HepG2 (cell line): ENCODE data around the gene SYCE3. TPM values are rescaled to one million over a fixed set of nuclear protein-coding genes. Genes with fewer than 3 reads are reported as not detected.
A peak's percentile ranks its signal among the peaks of the same experiment; 100 is the strongest.

Source experiments
- FOXP1 ChIP-seq, 2 experiments: fragments of 450-650 bp in 1 of 2; IDR thresholded peaks; 2 replicates each; pipeline ENCODE4 v1.6.1; 2017 to 2018; ENCODE audit warnings: antibody characterized with exemption in 1 of 2
- HIVEP1 ChIP-seq: sonication (generic); formaldehyde crosslinking; IDR thresholded peaks from 2 replicates; pipeline ENCODE4 v1.4.0; 2020; ENCODE audit warnings: mild to moderate bottlenecking, missing genetic modification reagents
- HMGXB3 ChIP-seq: sonication (generic); formaldehyde crosslinking; IDR thresholded peaks from 2 replicates; pipeline ENCODE4 v1.4.0; 2020; ENCODE audit warnings: missing genetic modification reagents, borderline replicate concordance
- JDP2 ChIP-seq: sonication (generic); formaldehyde crosslinking; IDR thresholded peaks from 2 replicates; pipeline ENCODE4 v1.8.1; 2022; ENCODE audit warnings: missing genetic modification reagents, borderline replicate concordance
- NFAT5 ChIP-seq: sonication (generic); formaldehyde crosslinking; IDR thresholded peaks from 2 replicates; pipeline ENCODE4 v1.4.0; 2020; ENCODE audit warnings: missing genetic modification reagents
- SUZ12 ChIP-seq: fragments of 150-350 bp; IDR thresholded peaks from 2 replicates; pipeline ENCODE4 v1.6.1; 2014; ENCODE audit warnings: low read depth, low read length
- ZBTB37 ChIP-seq: sonication (generic); formaldehyde crosslinking; IDR thresholded peaks from 2 replicates; pipeline ENCODE4 v1.4.0; 2020; ENCODE audit warnings: mild to moderate bottlenecking, missing genetic modification reagents
- ZNF101 ChIP-seq: sonication (generic); formaldehyde crosslinking; IDR thresholded peaks from 2 replicates; pipeline ENCODE4 v1.4.0; 2020; ENCODE audit warnings: mild to moderate bottlenecking, low read depth, missing genetic modification reagents, borderline replicate concordance
- ZNF20 ChIP-seq: sonication (generic); formaldehyde crosslinking; IDR thresholded peaks from 2 replicates; pipeline ENCODE4 v1.4.0; 2020; ENCODE audit warnings: mild to moderate bottlenecking, moderate library complexity, missing genetic modification reagents
- ZNF30 ChIP-seq: sonication (generic); formaldehyde crosslinking; IDR thresholded peaks from 2 replicates; pipeline ENCODE4 v1.5.0; 2020; ENCODE audit warnings: mild to moderate bottlenecking, missing genetic modification reagents
- ZNF430 ChIP-seq: sonication (generic); formaldehyde crosslinking; IDR thresholded peaks from 2 replicates; pipeline ENCODE4 v1.9.0; 2021; ENCODE audit warnings: mild to moderate bottlenecking, missing genetic modification reagents
- ZNF883 ChIP-seq: sonication (generic); formaldehyde crosslinking; IDR thresholded peaks from 2 replicates; pipeline ENCODE4 v1.5.1; 2020; ENCODE audit warnings: mild to moderate bottlenecking, missing genetic modification reagents; ENCODE audit errors: not compliant biosample characterization
- ZSCAN20 ChIP-seq: sonication (generic); formaldehyde crosslinking; IDR thresholded peaks from 2 replicates; pipeline ENCODE4 v1.4.0; 2020; ENCODE audit warnings: missing genetic modification reagents, mild to moderate bottlenecking, borderline replicate concordance
- polyA plus RNA-seq, 8 experiments: library from polyadenylated mRNA; depleted of rRNA in 3 of 8; stranded (reverse) in 7 of 8; unstranded in 1 of 8; fragments of >200 nt; fragmentation: Illumina TruSeq in 4 of 8; extraction: Trizol in 4 of 8; gene quantifications; 2 replicates each; pipeline versions ENCODE4 v1.2.1 to v1.2.3, GENCODE V29; 2011 to 2016; ENCODE audit warnings: low read depth in 4 of 8, missing spikeins in 1 of 8, mixed read lengths in 1 of 8; ENCODE audit not compliant: insufficient read depth in 1 of 8
- total RNA-seq, 5 experiments: library from RNA; depleted of rRNA; stranded (reverse); fragments of >200 nt; fragmentation: Illumina TruSeq; extraction: Trizol; gene quantifications; 2 replicates each; pipeline ENCODE4 v1.2.3, GENCODE V29; 2016; ENCODE audit warnings: low read depth in 1 of 5
- TF ChIP-seq, protein P1 (sequence below): sonication (generic); formaldehyde crosslinking; IDR thresholded peaks from 2 replicates; pipeline ENCODE4 v1.5.0; 2020; ENCODE audit warnings: missing genetic modification reagents

The SYCE3 gene
- total and polyA plus RNA-seq, 2 of the 13 experiments (the other 11 are each of a cell fraction or from before 2014, with no cell fraction given): not detected

- TF ChIP-seq HMGXB3: peak; percentile 74; the same call in 1 of the 2 replicates
- TF ChIP-seq ZSCAN20: no peak
- TF ChIP-seq SUZ12: no peak
- TF ChIP-seq HIVEP1 (CRISPR knock-in tag): peak; percentile 88
- no peak for TF ChIP-seq ZNF883 (CRISPR knock-in tag)
- TF ChIP-seq ZNF20 (CRISPR knock-in tag): no peak
- TF ChIP-seq, protein P1, sequence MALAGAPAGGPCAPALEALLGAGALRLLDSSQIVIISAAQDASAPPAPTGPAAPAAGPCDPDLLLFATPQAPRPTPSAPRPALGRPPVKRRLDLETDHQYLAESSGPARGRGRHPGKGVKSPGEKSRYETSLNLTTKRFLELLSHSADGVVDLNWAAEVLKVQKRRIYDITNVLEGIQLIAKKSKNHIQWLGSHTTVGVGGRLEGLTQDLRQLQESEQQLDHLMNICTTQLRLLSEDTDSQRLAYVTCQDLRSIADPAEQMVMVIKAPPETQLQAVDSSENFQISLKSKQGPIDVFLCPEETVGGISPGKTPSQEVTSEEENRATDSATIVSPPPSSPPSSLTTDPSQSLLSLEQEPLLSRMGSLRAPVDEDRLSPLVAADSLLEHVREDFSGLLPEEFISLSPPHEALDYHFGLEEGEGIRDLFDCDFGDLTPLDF (CRISPR knock-in tag): peak; percentile 98
- peak; percentile 68; the same call in 1 of the 2 replicates for TF ChIP-seq ZNF430 (CRISPR knock-in tag)
- no peak for TF ChIP-seq ZBTB37
- no peak for TF ChIP-seq JDP2 (CRISPR knock-in tag)
- no peak for TF ChIP-seq ZNF30 (CRISPR knock-in tag)
- TF ChIP-seq FOXP1 (IDR thresholded peaks at IDR 0.05): no peak
- no peak for TF ChIP-seq FOXP1 (CRISPR knock-in tag; IDR thresholded peaks at IDR 0.05)
- no peak for TF ChIP-seq NFAT5
- no peak for TF ChIP-seq ZNF101 (CRISPR knock-in tag)
Measured at GRCh38 chr22:50507991-50508884, 54.5 kb downstream of the SYCE3 start, which contains the start of gene NCAPH2 (continued).
